HepG2 (cell line): Measurements from ENCODE around the gene GGTA1.

Experiments used
- CTCF ChIP-seq: sonication (generic); formaldehyde crosslinking; IDR thresholded peaks from 2 replicates; pipeline ENCODE4 v1.5.0; 2020; ENCODE audit warnings: mild to moderate bottlenecking, missing genetic modification reagents, moderate library complexity
- DZIP1 ChIP-seq: sonication (generic); formaldehyde crosslinking; IDR thresholded peaks from 2 replicates; pipeline ENCODE4 v1.5.0; 2020; ENCODE audit warnings: mild to moderate bottlenecking, missing genetic modification reagents
- NPAS2 ChIP-seq: sonication (generic); formaldehyde crosslinking; IDR thresholded peaks from 2 replicates; pipeline ENCODE4 v1.8.0; 2022; ENCODE audit warnings: mild to moderate bottlenecking, missing genetic modification reagents, borderline replicate concordance
- POLR2A ChIP-seq, 2 experiments: IDR thresholded peaks; 2 replicates each; pipeline ENCODE4 v1.6.1; 2011; ENCODE audit warnings: low read depth in 2 of 2, low read length in 2 of 2, mild to moderate bottlenecking in 1 of 2, moderate library complexity in 1 of 2; ENCODE audit not compliant: insufficient read depth in 1 of 2
- SP1 ChIP-seq, 2 experiments: fragments of 450-650 bp in 1 of 2; sonication (generic) in 1 of 2; formaldehyde crosslinking in 1 of 2; IDR thresholded peaks; 2 replicates each; pipeline versions ENCODE4 v1.4.0 to v1.6.1; 2016 to 2020; ENCODE audit warnings: missing genetic modification reagents in 1 of 2
- TBL1XR1 ChIP-seq: fragments of 150-350 bp; IDR thresholded peaks from 2 replicates; pipeline ENCODE4 v1.6.1; 2014; ENCODE audit warnings: borderline replicate concordance, low read length; ENCODE audit not compliant: partially characterized antibody
- ZFP1 ChIP-seq: IDR thresholded peaks from 2 replicates; pipeline ENCODE4 v1.6.1; 2016
- ZNF138 ChIP-seq: sonication (generic); formaldehyde crosslinking; IDR thresholded peaks from 2 replicates; pipeline ENCODE4 v1.5.0; 2020; ENCODE audit warnings: mild to moderate bottlenecking, low read depth, missing genetic modification reagents
- ZNF670 ChIP-seq: sonication (generic); formaldehyde crosslinking; IDR thresholded peaks from 2 replicates; pipeline ENCODE4 v1.8.0; 2022; ENCODE audit warnings: mild to moderate bottlenecking, missing genetic modification reagents, borderline replicate concordance
- ZSCAN20 ChIP-seq: sonication (generic); formaldehyde crosslinking; IDR thresholded peaks from 2 replicates; pipeline ENCODE4 v1.4.0; 2020; ENCODE audit warnings: missing genetic modification reagents, mild to moderate bottlenecking, borderline replicate concordance

- TF ChIP-seq TBL1XR1 = no peak
- TF ChIP-seq CTCF (CRISPR knock-in tag) = no peak
- no peak for TF ChIP-seq ZFP1 (CRISPR knock-in tag)
- no peak for TF ChIP-seq SP1 (IDR thresholded peaks at IDR 0.05)
- no peak for TF ChIP-seq SP1 (CRISPR knock-in tag; IDR thresholded peaks at IDR 0.05)
- TF ChIP-seq POLR2A (IDR thresholded peaks at IDR 0.05; ENCODE audit: insufficient read depth in 1 of 2, low read depth in 2 of 2, low read length in 2 of 2) = no peak
- TF ChIP-seq DZIP1 (CRISPR knock-in tag) = no peak
- TF ChIP-seq ZNF670 (CRISPR knock-in tag) = no peak
- no peak for TF ChIP-seq NPAS2
- no peak for TF ChIP-seq ZNF138 (CRISPR knock-in tag)
- no peak for TF ChIP-seq ZSCAN20 (CRISPR knock-in tag)
Measured at GRCh38 chr9:121453232-121453892, 46.3 kb downstream of the GGTA1 start.
